Measurements from ENCODE around the gene AQP12B.

The AQP12B gene

DNA sequence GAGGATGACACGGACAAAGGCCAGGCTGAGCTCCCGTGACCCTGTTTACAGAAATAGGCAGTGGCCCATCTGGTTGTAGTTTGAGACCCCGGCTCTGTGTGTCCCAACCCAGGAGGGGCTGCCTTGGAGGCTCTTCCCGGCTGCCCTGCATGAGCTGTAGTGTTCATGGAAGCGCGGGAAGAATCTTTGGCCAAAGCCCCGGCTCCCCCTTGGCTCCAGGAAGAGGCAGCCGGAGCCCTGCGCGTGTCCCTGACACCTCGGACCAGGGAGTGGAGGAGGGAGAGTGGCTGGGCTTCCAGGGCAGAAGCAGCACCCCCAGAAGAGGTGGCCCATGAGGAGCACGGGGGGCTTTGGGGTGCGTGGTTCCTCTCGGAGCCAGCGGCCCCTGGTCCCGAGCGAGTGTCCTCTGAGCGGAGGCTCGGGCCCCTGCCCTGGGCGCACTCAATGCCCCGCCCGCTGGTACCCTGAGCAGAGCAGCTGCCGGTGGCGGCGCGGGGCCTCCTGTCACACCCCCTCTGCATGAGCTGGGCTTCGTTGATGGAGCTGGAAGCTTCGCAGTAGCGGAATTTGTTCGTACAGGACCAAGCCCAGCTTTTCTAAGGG, 35.7 kb downstream of the AQP12B start:
- DNase-seq: no peak

DNA sequence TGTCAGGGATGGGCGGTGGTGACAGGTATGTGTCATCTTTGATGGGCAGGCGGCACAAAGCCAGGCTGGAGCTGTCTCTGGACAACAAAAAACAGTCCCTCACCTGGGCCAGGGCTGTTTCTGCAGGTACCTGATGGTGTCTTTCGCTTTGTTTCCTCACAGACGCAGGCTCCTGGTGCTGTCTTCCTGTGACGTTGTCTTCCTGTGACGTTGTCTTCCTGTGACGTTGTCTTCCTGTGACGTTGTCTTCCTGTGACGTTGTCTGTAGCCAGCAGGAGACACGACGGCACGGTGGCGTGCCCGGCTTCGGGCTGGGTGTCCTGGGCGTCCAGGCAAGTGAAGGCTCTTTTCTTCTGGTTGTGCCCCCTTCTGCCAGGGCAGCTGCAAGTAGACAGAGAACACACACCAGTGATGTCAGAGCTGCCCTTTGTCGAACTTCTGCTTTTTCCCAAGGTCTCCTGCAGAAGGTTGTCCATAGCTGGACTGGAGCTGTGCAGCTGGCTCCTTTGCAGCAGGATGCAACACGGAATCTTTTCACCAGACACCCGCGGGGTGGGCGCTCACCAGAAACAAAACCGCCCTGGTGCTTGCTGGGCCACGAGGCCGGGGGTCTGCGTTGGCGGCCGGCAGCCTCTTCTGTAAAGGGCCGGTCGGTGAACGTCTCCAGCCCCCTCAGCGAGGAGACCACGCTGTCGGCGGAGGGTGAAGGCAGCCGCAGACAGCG, 36.3 kb downstream of the AQP12B start:
- no peak for DNase-seq

DNA sequence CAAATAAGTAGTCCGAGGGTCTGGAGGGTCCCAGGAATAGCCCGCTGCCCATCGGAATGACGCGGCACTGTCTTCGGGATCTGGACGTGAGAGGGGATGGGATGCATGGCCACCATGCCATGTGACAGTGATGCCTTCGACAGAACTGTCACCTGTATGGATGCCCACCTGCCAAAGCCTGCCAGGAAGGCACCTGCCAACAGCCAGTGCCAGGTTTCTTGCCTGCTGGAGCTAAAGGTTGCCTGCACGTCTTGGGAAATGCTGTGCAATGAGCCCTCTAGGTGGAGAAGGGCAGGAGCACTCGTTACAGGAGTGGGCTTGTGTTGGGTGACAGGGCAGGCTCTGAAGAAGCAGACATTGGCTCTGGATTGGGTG, 36.9 kb downstream of the AQP12B start:
- no peak for DNase-seq

DNA sequence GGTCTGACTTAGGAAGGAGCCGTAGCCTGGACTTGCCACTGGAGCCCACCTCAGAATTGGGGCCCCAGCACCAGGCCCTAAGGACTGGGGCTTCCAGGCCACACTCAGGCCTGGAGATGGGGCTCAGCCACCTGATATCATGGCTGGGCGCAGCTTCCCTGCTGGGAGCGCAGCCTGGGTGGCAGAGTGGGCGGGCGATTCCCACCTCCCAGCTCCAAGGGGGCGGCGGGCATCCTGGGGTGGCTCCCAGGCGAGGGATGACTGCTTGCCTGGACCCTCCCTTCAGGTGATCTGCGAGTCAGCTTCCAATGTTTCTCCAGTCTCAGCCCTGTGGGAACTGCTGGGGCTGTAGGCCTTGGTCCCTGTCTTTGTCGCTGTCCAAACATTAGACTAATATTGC, 37.3 kb downstream of the AQP12B start:
- no peak for DNase-seq

GRCh38 chr2:240644859-240645301, 37.8 kb downstream of the AQP12B start:
- DNase-seq: no peak

DNA sequence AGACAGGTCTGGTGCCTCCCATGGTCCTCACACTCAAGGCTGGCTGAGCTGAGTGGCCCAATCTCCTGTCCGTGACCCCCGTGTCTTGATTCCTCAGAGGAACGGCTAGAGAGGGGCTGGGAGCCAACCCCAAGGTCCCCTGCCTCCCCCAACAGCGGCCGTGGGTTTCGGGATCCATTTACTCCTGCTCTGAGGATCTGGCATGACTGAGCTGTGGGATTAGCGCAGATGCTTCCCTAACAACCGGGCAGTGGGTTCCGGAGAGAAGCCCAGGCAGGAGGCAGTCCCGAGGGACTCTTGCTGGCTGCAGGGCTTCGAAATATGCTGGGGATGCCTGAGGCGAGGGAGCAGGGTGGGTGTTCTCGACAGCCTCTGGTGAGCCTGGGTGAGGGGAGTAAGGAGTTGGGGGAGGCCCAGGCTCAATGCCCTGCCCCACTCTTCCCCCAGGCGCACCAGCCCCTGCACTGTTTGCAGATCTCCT, 38.5 kb downstream of the AQP12B start:
- DNase-seq: no peak

- DNase-seq: no peak
These were observed 38.9 kb downstream of the AQP12B start for GRCh38 chr2:240643811-240644150.

- DNase-seq: no peak
These were observed 39.4 kb downstream of the AQP12B start for GRCh38 chr2:240643093-240643810.

GRCh38 chr2:240642806-240643092, 39.9 kb downstream of the AQP12B start:
- DNase-seq: no peak

GRCh38 chr2:240642061-240642805, 40.5 kb downstream of the AQP12B start:
- DNase-seq: no peak

DNA sequence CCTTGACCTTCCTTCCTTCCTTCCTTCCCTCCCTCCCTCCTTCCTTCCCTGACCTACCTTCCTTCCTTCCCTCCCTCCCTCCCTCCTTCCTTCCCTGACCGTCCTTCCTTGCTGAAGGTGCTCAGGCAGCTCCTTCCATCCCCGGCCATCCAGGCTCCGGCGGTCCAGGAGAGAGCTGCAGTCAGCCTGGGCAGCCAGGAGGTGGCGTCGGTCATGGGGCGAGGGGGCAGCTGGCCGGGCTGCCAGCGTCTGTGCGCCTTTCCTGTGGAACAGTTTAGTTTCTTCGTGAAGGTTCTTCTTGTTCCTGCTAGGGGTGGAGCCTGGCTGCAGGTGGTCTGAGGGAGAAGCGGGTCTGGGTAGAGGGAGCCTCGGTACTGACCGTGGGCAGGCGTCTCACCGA, 41.7 kb downstream of the AQP12B start:
- DNase-seq: no peak

- DNase-seq: no peak
These were observed 43.1 kb downstream of the AQP12B start for GRCh38 chr2:240639566-240639965.

DNA sequence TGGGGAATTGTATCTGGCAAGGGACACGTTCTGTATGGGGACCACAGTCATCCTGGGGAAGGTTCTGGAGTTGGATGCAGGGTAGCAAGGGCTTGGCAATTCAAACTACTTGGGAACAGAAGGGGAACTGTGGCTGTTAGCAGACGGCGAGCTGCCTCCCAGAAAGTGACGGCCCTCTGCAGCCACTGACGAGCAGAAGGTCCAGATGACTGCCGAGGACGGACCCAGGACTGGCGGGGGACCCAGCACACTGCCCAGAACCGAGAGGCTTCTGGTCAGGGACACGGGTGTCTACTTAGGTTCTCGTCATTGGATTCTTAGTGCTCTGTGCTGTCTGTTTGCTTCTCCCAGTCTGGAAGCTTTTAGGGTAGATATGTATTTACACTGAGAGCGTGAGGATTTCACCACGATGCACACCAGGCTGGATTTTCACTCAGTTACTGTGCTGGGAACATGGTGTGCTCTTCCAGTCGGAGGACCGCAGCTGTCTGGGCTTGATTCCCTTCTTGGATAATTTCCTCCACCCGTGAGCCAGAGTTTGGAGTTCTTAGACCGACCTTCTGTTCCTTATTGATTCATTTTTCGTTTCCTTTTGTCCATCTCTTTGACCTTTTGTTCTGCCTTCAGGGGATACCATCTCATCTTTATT, 44.0 kb downstream of the AQP12B start:
- no peak for DNase-seq

GRCh38 chr2:240637901-240638345, 44.8 kb downstream of the AQP12B start:
- no peak for DNase-seq

- no peak for DNase-seq
These were observed 45.4 kb downstream of the AQP12B start for GRCh38 chr2:240637116-240637900.

- DNase-seq: no peak
These were observed 46.0 kb downstream of the AQP12B start for GRCh38 chr2:240636563-240637115.

- DNase-seq: no peak
These were observed 46.6 kb downstream of the AQP12B start for GRCh38 chr2:240635998-240636547.

- no peak for DNase-seq
These were observed 47.3 kb downstream of the AQP12B start for GRCh38 chr2:240635121-240635997.

DNA sequence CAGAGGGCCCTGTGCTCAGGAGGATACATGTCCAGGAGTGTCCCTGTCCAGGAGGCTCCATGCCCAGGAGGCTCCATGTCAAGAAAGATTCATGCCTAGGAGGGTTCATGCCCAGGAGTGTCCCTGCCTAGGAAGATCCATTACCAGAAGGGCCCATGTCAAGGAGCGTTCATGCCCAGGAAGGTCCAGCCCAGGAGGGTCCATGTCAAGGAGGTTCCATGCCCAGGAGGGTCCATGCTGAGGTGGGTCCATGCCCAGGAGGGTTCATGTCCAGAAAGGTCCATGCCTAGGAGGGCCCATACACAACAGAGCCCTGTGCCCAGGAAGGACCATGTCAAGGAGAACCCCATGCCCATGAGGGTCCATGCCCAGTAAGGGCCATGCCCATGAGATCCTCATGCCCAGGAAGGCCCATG, 50.4 kb downstream of the AQP12B start:
- no peak for DNase-seq

DNA sequence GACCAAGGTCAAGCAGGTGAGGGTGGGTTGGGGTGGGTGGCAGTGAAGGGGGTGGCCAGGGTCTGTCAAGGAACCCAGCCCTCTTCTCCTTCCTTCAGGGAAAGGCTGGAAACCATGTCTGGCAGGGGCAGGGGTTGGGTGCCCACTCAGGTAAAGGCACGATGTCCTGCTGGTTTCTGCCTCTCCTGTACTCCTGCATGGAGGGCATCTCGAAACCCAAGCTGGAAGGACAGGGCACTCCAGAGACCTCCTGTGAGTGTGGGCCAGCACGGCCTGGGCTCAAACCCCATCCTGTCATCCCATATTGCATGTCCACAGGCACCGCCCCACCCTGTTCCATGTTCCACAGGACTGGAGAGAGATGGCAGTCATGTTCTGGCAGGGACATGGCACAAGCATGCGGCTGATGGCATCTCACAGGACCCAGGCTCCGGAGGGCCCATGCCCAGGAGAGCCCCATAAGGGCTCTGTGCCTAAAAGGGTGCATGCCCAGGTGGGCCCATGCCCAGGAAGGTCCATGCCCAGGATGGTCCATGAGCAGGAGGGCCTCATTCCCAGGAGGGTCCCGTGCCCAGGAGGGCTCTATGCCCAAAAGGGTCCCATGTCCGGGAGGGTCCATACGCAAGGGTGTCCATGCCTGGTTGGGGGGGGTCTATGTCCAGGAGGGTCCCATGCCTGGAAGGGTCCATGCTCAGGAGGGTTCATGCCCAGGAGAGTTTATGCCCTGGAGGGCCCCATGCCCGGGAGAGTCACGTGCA, 51.0 kb downstream of the AQP12B start:
- DNase-seq: no peak
